Osteoblast (primary cell): ENCODE results near the gene SULF2. TPM values are rescaled to one million over a fixed set of nuclear protein-coding genes. Genes with fewer than 3 reads are reported as not detected.

Experiments
- DNase-seq: peaks from one replicate; pipeline ENCODE4 v3.0.0; 2011; ENCODE audit warnings: low spot score, mixed read lengths; ENCODE audit not compliant: insufficient read length; ENCODE audit errors: missing footprints
- H2AFZ ChIP-seq: 2 replicates; pipeline ENCODE4 v1.6.0; 2011; ENCODE audit warnings: mild to moderate bottlenecking, low read length
- H3K27ac ChIP-seq: 2 replicates; pipeline ENCODE4 v1.5.1; 2011; ENCODE audit warnings: mild to moderate bottlenecking, low read depth, low read length, moderate library complexity
- H3K27me3 ChIP-seq: 2 replicates; pipeline ENCODE4 v1.6.0; 2012; ENCODE audit warnings: mild to moderate bottlenecking, control low read depth, inconsistent platforms, low read length, moderate library complexity; ENCODE audit not compliant: insufficient read depth
- H3K36me3 ChIP-seq: 2 replicates; pipeline ENCODE4 v1.5.1; 2011; ENCODE audit warnings: mild to moderate bottlenecking, low read length, control low read depth, moderate library complexity; ENCODE audit not compliant: insufficient read depth
- H3K4me1 ChIP-seq: 2 replicates; pipeline ENCODE4 v1.5.1; 2011; ENCODE audit warnings: mild to moderate bottlenecking, low read length, control low read depth, moderate library complexity; ENCODE audit not compliant: insufficient read depth
- H3K4me2 ChIP-seq: 2 replicates; pipeline ENCODE4 v1.6.0; 2011; ENCODE audit warnings: mild to moderate bottlenecking, low read length; ENCODE audit not compliant: insufficient read depth
- H3K4me3 ChIP-seq: fragments of 200-600 bp; sonication (generic); 3 replicates; pipeline ENCODE4 v1.5.1; 2012; ENCODE audit warnings: mild to moderate bottlenecking, low read length, inconsistent platforms; ENCODE audit not compliant: insufficient read depth
- H3K79me2 ChIP-seq: 2 replicates; pipeline ENCODE4 v1.6.0; 2012; ENCODE audit warnings: mild to moderate bottlenecking, low read length, control low read depth, inconsistent platforms; ENCODE audit not compliant: insufficient read depth
- H3K9me3 ChIP-seq: 2 replicates; pipeline ENCODE4 v1.5.1; 2011; ENCODE audit warnings: low read depth, low read length, control low read depth
- H4K20me1 ChIP-seq: 2 replicates; pipeline ENCODE4 v1.6.0; 2012; ENCODE audit warnings: mild to moderate bottlenecking, low read length, control low read depth; ENCODE audit not compliant: insufficient read depth
- CTCF ChIP-seq: IDR thresholded peaks from 2 replicates; pipeline ENCODE4 v1.5.1; 2011; ENCODE audit warnings: mild to moderate bottlenecking, low read depth, low read length, moderate library complexity; ENCODE audit errors: extremely low read depth
- total RNA-seq: library from RNA; depleted of rRNA; stranded (reverse); fragments of >200 nt; gene quantifications from 2 replicates; pipeline ENCODE4 v1.2.3, GENCODE V29; 2012

The SULF2 gene
- total RNA-seq, 1 donor = 102 TPM

- Histone ChIP-seq H3K79me2 (no peaks in the 10 kb centered on the region), H3K27ac (no peak overlapping the region), H3K27me3 (peaks cover 12% of the 10 kb centered on the region), H3K9me3 (no peaks in the 10 kb centered on the region), H4K20me1 (no peaks in the 10 kb centered on the region), H3K4me3 (no peak overlapping the region), H3K36me3 (no peaks in the 10 kb centered on the region), H3K4me2 (no peak overlapping the region), H2AFZ (no peak overlapping the region), H3K4me1 (no peaks in the 10 kb centered on the region)
- TF ChIP-seq CTCF = no peak
- DNase-seq = no peak
Measured at GRCh38 chr20:47749339-47749738, 35.9 kb downstream of the SULF2 start.

DNA sequence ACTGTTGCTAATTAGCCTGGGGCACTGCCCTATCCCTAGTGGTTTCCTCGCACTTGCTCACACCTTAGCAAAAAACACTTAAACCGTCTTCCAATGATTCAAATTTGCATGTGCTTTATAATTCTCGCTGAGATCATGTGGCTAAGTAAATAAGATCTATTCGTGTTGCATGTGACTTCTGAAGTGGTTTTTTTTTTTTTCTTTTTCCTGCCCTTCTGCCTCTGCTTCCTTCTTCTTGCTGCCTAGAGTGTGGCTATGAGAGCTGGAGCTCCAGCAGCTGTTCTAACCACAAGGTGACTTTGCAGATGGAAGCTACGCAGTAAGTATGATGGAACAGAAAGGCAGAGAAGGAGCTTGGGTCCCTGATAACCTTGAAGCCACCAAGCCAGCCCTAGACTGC is 36.5 kb downstream of the SULF2 start:
- Histone ChIP-seq H2AFZ (no peak overlapping the region), H3K9me3 (no peaks in the 10 kb centered on the region), H3K27me3 (peaks cover 12% of the 10 kb centered on the region), H3K36me3 (no peaks in the 10 kb centered on the region), H4K20me1 (no peaks in the 10 kb centered on the region), H3K4me3 (no peak overlapping the region), H3K4me2 (no peak overlapping the region), H3K27ac (no peak overlapping the region), H3K79me2 (no peaks in the 10 kb centered on the region), H3K4me1 (no peaks in the 10 kb centered on the region)
- TF ChIP-seq CTCF = no peak
- DNase-seq = no peak

- DNase-seq = no peak
- Histone ChIP-seq H3K27me3 (peaks cover 12% of the 10 kb centered on the region), H4K20me1 (no peaks in the 10 kb centered on the region), H3K36me3 (no peaks in the 10 kb centered on the region), H3K4me2 (no peak overlapping the region), H3K4me1 (no peaks in the 10 kb centered on the region), H3K4me3 (no peak overlapping the region), H3K79me2 (no peaks in the 10 kb centered on the region), H3K9me3 (no peaks in the 10 kb centered on the region), H3K27ac (no peak overlapping the region), H2AFZ (no peak overlapping the region)
- no peak for TF ChIP-seq CTCF
Measured at GRCh38 chr20:47748069-47748468, 37.2 kb downstream of the SULF2 start.

DNA sequence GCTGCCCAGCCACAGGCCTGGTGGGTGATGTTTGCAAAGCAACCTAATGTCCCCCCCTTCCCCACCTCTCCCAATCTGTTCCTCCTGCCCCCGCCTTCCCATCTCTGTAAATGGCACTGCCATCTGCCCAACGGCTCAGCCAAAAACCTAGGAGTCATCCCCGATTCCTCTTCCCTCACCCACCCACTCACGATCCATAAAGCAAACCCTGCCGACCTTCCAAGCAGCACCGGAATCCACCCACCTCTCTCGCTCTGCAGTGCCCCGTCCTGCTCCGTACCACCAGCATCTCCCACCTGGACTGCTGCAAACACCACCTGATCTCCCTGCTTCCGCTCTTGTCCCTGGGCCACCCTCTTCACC is 37.6 kb downstream of the SULF2 start:
- no peak overlapping the region for H3K4me3 ChIP-seq
- no peak for TF ChIP-seq CTCF

More for the DNA sequence above, 37.6 kb downstream of the SULF2 start:
- Histone ChIP-seq H3K79me2 (no peaks in the 10 kb centered on the region), H3K9me3 (no peaks in the 10 kb centered on the region), H3K27ac (no peak overlapping the region), H3K27me3 (peaks cover 12% of the 10 kb centered on the region), H3K4me1 (no peaks in the 10 kb centered on the region), H3K4me2 (no peak overlapping the region), H2AFZ (no peak overlapping the region), H3K36me3 (no peaks in the 10 kb centered on the region), H4K20me1 (no peaks in the 10 kb centered on the region)
- DNase-seq = peak; percentile 15
